GM18873 (cell line): ENCODE data around the gene ENOX1.

Experiments used
- ATAC-seq: cut with Tn5 transposase; IDR thresholded peaks from one replicate; pipeline ENCODE4 v1.9.1; 2021; ENCODE audit warnings: mild to moderate bottlenecking, moderate library complexity, moderate number of reproducible peaks; ENCODE audit not compliant: unreplicated experiment, low FRiP score

The ENOX1 gene

DNA sequence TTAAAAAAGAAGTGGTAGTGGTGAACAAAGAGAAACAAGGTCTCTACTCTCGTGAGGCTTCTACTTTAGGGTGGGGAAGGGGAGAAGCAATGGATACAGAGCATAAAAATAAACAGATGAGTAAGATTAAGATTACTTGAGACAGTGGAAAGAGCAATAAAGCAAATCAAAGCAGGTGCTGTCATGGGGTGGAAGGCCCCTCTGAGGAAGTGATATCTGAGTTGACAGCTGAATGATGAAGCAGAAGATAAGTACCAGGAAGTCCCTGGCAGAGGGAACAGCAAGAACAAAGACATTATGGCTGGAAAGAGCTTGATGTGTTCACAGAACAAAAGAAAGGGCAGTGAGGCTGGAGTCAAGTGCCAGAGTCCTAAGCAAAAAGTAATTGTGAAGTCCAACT lies 221.8 kb downstream of the ENOX1 start:
- ATAC-seq = no peak

DNA sequence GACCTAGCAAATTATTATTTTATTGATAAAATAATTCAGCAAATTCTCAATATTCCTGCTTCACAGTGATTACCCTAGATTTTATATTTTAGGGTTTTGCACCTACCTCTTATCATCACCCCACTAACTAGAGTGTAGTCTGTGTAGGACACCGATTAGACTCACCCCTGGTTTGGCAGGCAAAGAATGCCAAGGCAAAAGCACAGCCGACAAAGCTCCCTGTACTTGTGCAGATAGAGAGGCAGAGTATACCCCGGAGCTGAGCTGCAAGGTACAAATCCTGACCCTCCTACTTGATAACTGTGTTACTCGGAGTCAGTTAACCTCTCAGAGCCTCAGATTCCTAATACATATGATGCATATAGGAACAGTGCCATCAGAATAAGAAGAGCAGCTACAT lies 225.7 kb downstream of the ENOX1 start:
- ATAC-seq = no peak

DNA sequence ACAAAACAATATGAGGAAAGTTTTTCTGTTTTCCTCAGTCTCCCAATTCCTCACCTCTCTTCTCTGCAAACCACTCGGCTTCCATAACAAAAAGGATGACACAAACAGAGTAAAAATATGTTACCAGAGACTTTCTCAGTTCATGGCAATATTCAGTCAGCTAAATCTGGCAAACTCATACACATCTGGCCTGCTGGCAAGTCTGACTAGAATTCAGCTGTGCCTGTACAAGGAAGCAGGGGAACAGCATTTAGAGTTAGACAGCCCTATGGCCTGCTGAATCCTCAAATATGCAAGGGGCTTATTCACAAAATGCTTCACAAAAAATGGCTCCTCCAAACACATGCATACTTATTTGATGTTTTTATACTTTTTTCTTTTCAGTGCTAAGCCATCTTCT lies 227.8 kb downstream of the ENOX1 start:
- no peak for ATAC-seq

DNA sequence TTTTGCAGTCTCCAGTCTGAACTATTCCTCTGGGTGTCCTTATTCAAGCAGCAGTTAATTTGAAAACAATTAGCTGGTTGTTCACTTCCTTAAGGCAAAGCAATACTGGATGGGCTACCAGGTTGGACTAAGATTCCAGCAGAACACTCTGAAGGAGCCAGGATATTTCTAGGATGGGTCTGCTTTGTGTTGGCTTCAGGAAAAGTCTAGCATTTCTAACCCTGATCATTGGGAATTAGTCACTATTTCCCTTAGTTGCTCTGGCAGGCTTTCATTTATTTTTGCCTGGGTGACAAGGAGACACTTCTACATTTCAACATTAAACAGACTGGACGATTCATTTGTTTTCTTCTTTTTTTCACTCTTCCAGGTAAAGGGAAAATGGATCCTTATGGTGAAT lies 228.4 kb downstream of the ENOX1 start:
- no peak for ATAC-seq

DNA sequence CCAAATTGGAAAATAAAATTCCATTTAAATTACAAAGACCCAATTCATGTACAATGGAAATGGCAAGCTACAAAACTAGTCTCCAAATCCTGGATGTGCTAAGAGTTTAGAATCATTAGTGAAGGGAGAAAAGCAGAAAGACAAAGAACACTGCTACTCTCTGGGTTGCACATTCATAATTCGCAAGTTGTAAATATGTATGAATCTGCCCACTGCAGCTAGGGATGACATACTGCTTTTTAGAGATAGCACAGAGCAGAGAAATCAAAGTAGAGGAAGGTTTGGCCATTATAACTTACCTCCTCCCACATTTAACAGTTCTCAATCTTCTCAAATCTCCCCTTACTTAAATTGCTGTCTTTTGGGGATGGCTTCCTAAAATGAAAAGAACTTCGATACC lies 231.1 kb downstream of the ENOX1 start:
- ATAC-seq = no peak

DNA sequence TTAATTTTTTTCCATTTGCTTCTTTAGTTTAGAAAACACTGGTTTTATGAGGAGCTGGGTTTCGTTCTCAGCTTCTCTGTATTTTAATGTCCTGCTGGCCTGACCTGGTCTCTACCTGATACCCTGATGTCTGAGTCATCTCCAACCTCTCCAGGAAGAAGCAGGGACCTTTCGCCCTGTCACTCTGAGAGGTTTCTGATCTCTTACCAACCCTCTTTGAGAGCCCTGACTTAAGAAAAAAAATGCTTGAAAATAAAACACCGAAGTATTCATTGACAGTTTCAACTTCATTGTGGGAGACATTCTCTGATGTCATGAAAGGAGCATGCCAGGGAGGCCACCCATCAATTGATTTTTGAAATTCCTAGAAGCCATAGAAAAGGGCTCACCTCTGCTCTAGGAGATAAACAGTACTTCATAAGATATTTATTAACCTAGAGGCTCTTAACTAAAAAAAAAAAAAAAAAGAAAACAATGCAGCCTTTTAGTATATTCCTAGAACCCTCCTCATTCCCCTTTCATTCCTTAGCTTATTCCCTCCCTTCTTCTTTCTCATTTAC lies 234.8 kb downstream of the ENOX1 start:
- ATAC-seq = no peak

DNA sequence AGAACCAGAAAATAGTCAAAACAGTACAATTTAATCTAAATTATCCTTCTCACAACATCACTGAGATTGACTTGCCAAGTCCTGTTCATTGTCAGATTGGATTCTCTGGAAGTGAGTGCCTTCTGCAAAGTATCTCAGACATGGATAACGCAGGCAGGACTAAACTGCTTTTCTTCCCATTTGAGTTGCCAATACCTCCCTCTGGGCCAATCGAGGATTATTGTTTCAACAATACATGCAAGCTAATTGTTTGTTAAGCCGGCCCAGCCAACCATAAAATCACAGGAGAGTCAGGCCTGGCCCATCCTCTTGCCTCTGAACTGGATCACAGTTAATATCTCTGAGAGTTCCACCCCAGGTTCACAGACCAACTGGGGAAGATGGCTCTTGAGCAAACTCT lies 240.0 kb downstream of the ENOX1 start:
- no peak for ATAC-seq

DNA sequence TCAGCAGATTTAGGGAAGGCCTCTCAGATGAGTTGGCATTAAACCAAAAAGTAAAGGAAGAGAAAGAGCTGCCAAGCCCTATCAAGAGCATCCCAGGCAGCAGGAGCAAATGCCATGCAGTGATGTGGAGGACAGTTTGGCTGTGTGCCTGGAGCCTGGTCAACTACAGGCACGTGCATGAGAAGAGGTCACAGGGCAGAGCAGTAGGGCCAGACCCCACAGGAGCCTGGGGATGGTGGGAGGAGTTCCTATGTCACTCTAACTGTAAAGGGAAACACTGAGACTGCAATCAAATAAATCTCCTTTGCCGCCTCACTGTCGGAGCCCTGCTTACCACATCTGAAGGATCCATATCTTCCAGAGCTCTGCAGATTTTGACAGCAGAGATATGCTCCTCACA lies 240.5 kb downstream of the ENOX1 start:
- no peak for ATAC-seq

DNA sequence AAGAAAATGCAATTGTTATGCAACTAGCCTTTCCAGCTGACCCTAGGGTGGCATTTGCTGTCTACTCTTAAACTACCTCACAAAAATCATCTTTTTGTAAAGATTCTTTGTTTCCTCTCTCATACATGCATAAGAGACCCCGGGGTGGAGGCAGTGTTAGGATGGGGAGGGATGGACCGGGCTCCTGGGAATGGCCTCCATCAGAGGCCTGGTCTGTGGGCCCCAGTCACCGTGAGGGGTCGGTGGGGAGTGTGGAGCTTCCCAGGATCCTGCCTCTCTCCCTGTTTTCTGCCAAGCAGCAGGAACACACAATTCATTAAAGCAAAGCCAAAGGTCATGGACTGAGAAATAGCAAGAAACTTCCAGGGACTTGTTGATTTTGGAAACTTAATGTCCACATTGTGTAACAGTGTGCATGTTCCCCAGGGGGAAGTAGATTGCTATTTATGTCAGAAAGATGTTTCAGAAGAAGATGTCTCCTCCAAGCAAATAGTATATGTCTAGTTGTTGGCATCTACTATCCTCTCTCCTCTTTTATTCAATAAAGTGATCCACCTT lies 241.4 kb downstream of the ENOX1 start:
- ATAC-seq = no peak

DNA sequence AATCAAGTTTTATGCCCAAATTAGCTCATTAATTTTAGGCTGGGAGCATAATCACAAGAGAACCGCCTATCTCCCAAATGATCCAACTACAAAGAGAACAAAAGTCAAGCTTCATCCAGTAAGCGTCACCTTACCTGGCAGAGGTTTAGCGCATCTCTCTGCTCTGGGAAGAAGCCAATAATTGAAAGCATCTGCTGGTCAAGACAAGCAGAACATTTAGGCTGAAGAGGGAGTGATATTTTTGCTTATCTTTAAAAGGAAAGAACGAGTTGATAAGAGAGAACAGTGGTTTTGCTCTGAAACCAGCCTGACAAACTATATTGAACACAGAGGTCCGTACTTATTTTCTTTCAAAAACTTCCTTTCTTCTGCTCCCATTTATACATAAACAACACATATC lies 242.1 kb downstream of the ENOX1 start:
- ATAC-seq = no peak

DNA sequence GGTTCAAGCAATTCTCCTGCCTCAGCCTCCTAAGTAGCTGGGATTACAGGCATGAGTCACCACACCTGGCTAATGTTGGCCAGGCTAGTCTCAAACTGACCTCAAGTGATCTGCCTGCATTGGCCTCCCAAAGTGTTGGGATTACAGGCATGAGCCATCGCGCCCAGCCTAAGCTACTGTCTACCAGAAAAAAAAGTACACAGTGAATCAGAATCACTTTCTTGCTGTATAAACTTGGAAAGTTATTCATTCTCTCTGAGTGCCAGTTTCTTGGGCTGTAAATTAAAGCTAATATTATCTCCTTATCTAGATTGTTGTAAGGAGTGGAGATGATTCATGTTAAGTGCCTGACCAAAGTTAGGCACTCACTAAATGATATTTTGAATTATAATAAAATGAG lies 242.8 kb downstream of the ENOX1 start:
- ATAC-seq = no peak

DNA sequence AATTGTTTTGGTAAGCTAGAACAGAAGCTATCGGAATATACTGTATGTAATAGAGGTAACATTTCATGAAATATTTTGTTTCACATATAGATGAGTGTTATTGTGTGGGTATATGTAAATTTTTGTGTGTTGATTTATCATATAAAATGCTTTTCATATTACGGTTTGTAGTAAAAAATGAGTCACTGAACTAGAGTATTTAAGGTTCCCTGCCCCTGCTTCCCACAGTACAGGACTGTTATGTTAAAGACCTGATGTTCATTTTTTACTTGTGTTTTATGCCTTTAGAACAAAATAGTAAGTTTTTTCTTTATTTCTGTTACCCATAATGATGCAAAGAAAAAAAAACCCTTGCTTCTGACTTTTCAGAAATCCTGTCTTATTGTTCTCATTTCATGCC lies 243.4 kb downstream of the ENOX1 start:
- ATAC-seq = no peak

DNA sequence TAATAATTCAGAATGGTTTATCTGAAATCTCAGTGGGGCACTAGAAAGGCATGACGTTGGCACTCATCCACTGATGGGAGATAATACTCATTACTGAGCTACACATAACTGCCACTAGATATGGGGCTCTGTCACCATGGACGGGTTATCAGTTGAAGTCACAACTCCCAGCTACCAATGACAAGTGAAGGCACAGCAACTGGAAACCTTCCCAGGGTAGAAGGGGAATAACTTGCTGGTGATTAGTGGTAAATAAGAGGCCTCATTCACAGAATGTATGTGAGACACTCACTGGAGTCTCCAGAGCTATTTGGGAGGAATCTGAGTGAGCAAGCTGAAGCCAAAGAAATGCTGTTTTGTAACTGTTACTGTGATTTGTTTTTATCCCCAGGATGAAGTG lies 249.6 kb downstream of the ENOX1 start:
- ATAC-seq = no peak

DNA sequence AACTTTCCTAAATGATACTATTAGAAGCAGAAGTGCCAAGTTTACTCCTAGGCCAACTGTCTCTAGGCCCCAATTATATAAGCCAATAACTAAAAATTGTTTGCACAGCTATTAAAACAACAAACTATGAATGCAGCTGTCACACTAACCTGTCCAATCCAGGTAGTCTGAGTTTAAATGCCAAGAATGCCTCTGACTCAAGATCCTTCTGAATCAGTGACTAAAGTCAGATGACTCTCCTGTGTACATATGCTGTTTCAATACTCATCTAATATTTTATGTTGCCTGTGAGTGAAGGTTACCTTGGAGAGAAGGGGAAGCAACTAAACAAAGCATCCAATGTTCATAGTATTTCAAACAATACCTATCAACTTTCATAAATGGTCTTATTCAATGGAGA lies 257.0 kb downstream of the ENOX1 start:
- no peak for ATAC-seq

DNA sequence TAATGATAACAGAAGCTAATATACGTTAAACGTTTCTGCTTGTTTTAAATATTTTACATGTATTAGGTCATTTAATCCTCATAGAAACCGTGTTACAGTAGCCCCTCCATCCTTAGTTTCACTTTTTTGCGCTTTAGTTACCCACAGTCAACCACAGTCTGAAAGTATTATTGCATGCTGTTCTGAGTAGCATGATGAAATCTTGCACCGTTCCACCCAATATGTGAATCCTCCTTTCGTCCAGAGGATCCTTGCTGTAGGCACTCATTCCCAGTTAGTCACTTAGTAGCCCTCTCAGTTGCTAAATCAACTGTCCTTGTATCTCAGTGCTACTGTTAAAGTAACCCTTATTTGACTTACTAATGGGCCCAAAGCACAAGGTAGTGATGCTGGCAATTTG lies 257.8 kb downstream of the ENOX1 start:
- no peak for ATAC-seq

DNA sequence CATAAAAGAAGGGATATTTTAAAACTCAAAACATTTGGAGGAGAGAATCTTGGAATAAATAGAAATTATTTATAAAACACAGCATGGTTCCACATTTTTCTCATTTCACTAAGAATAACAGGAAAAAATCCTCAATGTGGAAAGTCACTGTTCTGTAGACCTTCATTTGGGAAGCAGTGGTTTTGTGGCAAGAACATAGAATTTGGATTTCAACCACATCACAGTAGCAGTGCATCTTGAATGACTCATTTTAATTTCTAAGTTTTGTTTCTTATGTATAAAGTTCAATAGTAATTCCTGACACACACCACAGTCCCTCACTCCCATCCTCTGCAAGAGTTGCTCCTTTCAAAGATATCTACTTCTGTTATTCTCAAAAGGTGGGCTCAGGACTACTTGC lies 264.0 kb downstream of the ENOX1 start:
- no peak for ATAC-seq

DNA sequence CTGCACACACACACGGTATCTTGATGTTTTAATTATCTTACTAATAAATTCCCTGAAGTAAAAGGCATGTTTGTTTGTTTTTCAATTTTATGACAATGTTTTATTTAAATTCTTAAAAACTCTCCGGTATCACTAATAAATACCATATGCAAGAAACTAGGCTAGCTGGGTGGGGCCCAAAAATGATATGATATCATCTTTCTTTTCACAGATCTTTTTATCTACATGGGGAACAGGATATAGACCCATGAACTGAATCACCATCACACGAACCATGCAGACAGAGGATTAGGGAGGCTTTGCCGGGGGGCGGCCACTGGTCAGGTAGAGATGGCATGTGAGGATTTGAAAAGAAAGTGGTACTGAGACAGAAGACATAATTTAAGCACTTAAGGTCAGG lies 266.4 kb downstream of the ENOX1 start:
- ATAC-seq = no peak

DNA sequence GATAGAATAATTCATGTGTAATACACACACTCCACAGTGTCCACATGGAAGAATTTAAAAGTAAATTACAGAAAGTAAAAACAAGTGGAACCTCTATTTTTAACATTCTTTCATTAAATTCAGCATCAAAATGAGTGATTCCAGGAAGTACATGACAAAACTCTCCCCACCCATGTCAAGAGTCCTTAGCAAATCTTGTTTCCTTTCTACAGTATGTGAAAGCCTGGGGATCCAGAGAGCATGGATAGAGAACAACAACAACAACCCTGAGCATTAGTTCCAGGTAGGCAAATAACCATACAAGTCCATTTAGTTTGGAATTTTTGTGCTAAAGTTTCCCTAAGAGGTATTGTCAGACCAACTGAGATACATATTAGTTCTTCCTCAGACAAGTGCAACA lies 267.9 kb downstream of the ENOX1 start:
- ATAC-seq = no peak

DNA sequence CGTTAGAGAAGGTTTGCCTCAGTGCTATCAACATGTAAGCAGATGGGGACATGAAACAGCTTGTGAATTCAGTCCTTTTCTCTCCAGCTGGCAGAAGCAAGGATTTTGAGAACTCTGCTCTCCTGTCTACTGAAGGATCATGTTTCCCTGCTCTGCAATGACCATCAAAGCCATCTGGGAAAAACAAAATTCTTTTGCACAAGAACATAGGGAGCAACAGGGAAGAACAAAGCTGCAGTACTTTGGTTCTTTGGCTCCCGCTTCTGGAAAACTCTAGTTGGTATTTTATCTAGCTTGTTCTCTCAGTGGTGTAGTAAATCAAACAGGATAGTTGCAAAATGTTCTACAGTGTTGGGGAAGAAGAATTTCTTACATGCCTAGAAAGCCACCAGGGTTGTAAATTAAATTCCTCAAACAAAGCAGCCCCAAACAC lies 270.4 kb downstream of the ENOX1 start:
- ATAC-seq = no peak

DNA sequence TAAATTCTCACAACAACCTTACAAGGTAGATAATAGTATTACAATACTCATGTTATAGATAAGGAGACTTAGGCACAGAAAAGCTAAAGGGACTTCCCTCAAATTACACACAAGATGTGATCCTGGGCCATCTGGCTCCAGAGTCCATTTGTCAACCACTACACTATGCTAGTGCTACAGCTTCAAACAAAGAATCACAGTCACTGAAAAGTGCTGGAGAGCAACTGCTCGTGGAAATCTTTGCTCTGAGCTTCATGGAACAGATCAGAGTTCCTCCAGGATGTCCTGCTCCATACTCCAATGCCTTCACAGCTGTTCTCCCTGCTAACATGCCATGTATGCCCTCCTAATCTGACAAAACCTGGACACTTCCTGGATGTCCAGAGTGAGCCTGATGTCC lies 271.2 kb downstream of the ENOX1 start:
- ATAC-seq = no peak

DNA sequence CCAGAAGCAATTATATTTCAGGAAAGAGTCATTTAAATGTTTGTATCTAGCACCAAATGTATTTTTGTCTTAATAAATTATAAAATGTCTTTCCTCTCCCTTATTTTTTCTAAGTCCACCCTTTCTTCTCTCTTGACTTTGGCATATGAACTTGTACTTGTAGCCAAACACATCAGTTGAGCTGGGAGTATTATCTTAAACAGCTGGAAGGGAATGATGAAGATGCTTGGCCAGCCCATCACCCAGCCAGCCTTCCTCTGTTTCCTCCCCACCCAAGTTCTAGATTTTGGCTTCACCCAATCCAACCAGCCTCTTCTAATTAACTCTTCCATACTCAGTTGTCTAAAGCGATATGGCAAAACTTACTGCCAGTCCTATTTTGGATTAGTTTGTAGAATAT lies 272.5 kb downstream of the ENOX1 start:
- no peak for ATAC-seq

DNA sequence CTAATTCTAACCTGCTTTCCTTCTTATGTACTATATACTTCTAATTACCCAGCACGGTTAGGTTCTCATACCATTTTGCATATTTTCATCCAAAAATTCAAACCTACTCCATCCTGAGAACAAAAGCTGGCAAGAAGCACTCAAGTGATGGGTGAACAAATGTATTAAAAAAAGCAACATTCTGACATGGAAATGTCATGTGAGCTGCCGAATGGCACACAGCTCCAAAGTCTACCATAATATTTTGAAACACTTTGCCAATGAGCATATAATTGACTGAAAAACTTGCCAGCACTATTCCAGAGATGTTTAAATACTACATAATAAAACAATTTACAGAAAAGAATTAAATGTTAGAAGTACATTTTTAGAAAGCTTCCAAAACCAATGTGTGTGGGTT lies 274.6 kb downstream of the ENOX1 start:
- ATAC-seq = no peak
